Keratinocyte (primary cell): ENCODE results near the gene USF3. TPM values are rescaled to one million over a fixed set of nuclear protein-coding genes. Genes with fewer than 3 reads are reported as not detected.

ENCODE experiments used
- DNase-seq: peaks from one replicate; pipeline ENCODE4 v3.0.0-alpha.2; 2011; ENCODE audit warnings: low read depth, missing footprints, low spot score
- FAIRE-seq: peaks from 2 replicates; lab custom pipeline; 2011; peaks lifted over from hg19 to GRCh38; lab: Jason Lieb, UNC
- H2AFZ ChIP-seq: 2 replicates; pipeline ENCODE4 v1.6.0; 2012; ENCODE audit warnings: low read length, control low read depth, inconsistent platforms; ENCODE audit not compliant: control insufficient read depth
- H3K27ac ChIP-seq: 2 replicates; pipeline ENCODE4 v1.5.1; 2011; ENCODE audit warnings: low read length; ENCODE audit not compliant: control insufficient read depth, insufficient read depth
- H3K27me3 ChIP-seq: 3 replicates; pipeline ENCODE4 v1.6.0; 2011; ENCODE audit warnings: low read length; ENCODE audit not compliant: control insufficient read depth, insufficient read depth; ENCODE audit errors: extremely low read depth
- H3K36me3 ChIP-seq, 2 experiments: 2 replicates in 1 of 2; 3 replicates in 1 of 2; pipeline ENCODE4 v1.5.1; 2011; ENCODE audit warnings: low read length in 2 of 2, mild to moderate bottlenecking in 1 of 2; ENCODE audit not compliant: control insufficient read depth in 2 of 2, insufficient read depth in 2 of 2; ENCODE audit errors: extremely low read depth in 1 of 2
- H3K4me1 ChIP-seq: 3 replicates; pipeline ENCODE4 v1.5.1; 2011; ENCODE audit warnings: low read length; ENCODE audit not compliant: control insufficient read depth, insufficient read depth; ENCODE audit errors: extremely low read depth
- H3K4me2 ChIP-seq: 3 replicates; pipeline ENCODE4 v1.6.0; 2011; ENCODE audit warnings: low read depth, low read length; ENCODE audit not compliant: control insufficient read depth, insufficient read depth; ENCODE audit errors: extremely low read depth
- H3K4me3 ChIP-seq, 3 experiments: fragments of 200-600 bp in 1 of 3; sonication (generic) in 1 of 3; 2 replicates in 2 of 3; 3 replicates in 1 of 3; pipeline ENCODE4 v1.5.1; 2011 to 2016; ENCODE audit warnings: low read length in 3 of 3, mild to moderate bottlenecking in 3 of 3, control low read depth in 2 of 3, inconsistent platforms in 1 of 3, low read depth in 1 of 3, mixed read lengths in 1 of 3, mixed run types in 1 of 3, moderate library complexity in 1 of 3; ENCODE audit not compliant: control insufficient read depth in 2 of 3, insufficient read depth in 2 of 3; ENCODE audit errors: extremely low read depth in 1 of 3
- H3K79me2 ChIP-seq: 2 replicates; pipeline ENCODE4 v1.6.0; 2012; ENCODE audit warnings: low read length; ENCODE audit not compliant: control insufficient read depth, insufficient read depth
- H3K9ac ChIP-seq: 3 replicates; pipeline ENCODE4 v1.6.0; 2011; ENCODE audit warnings: low read length; ENCODE audit not compliant: control insufficient read depth, insufficient read depth; ENCODE audit errors: extremely low read depth
- H3K9me1 ChIP-seq: 3 replicates; pipeline ENCODE4 v1.6.0; 2011; ENCODE audit warnings: low read length; ENCODE audit not compliant: control insufficient read depth, insufficient read depth; ENCODE audit errors: extremely low read depth
- H3K9me3 ChIP-seq: 2 replicates; pipeline ENCODE4 v1.5.1; 2012; ENCODE audit warnings: low read depth, low read length; ENCODE audit not compliant: control insufficient read depth
- H4K20me1 ChIP-seq: 3 replicates; pipeline ENCODE4 v1.6.0; 2011; ENCODE audit warnings: low read length; ENCODE audit not compliant: control insufficient read depth, insufficient read depth; ENCODE audit errors: extremely low read depth
- EZH2 ChIP-seq: IDR thresholded peaks from one replicate; pipeline ENCODE4 v1.6.1; 2012; ENCODE audit warnings: inconsistent platforms, mild to moderate bottlenecking, low read length, moderate library complexity
- dilution Hi-C: fragments of 300-500 bp; cut with MboI; formaldehyde crosslinking; loops from one replicate; pipeline ENCODE4 v1.7.0; 2020; ENCODE audit warnings: low sequenced_read_pairs; ENCODE audit not compliant: extremely low pct_ligation_motif_present
- polyA plus RNA-seq, 5 experiments: library from polyadenylated mRNA; depleted of rRNA in 3 of 5; stranded (reverse) in 3 of 5; stranded (forward) in 1 of 5; unstranded in 1 of 5; fragments of >200 nt; gene quantifications; 1 replicate in 1 of 5; 2 replicates in 3 of 5; 3 replicates in 1 of 5; pipeline versions ENCODE4 v1.2.1 to v1.2.3, GENCODE V29; 2011 to 2012; ENCODE audit warnings: missing spikeins in 2 of 5, low read depth in 1 of 5, low replicate concordance in 1 of 5
- TF ChIP-seq, protein P1 (sequence below), 3 experiments: IDR thresholded peaks in 1 of 3; conservative IDR thresholded peaks in 1 of 3; optimal IDR thresholded peaks in 1 of 3; 2 replicates in 2 of 3; 3 replicates in 1 of 3; pipeline versions ENCODE3 to v1.5.1; 2011; ENCODE audit warnings: low read length in 3 of 3, mild to moderate bottlenecking in 3 of 3, moderate library complexity in 2 of 3, control low read depth in 1 of 3, inconsistent platforms in 1 of 3; ENCODE audit not compliant: insufficient read depth in 2 of 3; ENCODE audit errors: extremely low read depth in 1 of 3

Gene USF3
- polyA plus RNA-seq, 1 donor (not counting 4 experiments of a cell fraction or from before 2014, with no cell fraction given) = 8.8 TPM

GRCh38 chr3:113623811-113624210 lies 72.6 kb downstream of the USF3 start:
- no peak for DNase-seq
- no peak for FAIRE-seq
- Histone ChIP-seq H3K36me3 (no peaks in the 10 kb centered on the region), H3K79me2 (no peaks in the 10 kb centered on the region), H3K4me2 (no peak overlapping the region), H2AFZ (no peak overlapping the region), H3K27me3 (peaks cover 5% of the 10 kb centered on the region), H4K20me1 (no peaks in the 10 kb centered on the region), H3K4me3 (no peak overlapping the region), H3K4me1 (no peaks in the 10 kb centered on the region), H3K9ac (no peak overlapping the region), H3K9me3 (no peaks in the 10 kb centered on the region), H3K9me1 (no peaks in the 10 kb centered on the region), H3K27ac (no peak overlapping the region)
- dilution Hi-C loops = loop anchor here (25.0 kb wide), 1 partner anchor 137 kb away; no protein-coding TSS in a partner anchor
- TF ChIP-seq, protein P1, sequence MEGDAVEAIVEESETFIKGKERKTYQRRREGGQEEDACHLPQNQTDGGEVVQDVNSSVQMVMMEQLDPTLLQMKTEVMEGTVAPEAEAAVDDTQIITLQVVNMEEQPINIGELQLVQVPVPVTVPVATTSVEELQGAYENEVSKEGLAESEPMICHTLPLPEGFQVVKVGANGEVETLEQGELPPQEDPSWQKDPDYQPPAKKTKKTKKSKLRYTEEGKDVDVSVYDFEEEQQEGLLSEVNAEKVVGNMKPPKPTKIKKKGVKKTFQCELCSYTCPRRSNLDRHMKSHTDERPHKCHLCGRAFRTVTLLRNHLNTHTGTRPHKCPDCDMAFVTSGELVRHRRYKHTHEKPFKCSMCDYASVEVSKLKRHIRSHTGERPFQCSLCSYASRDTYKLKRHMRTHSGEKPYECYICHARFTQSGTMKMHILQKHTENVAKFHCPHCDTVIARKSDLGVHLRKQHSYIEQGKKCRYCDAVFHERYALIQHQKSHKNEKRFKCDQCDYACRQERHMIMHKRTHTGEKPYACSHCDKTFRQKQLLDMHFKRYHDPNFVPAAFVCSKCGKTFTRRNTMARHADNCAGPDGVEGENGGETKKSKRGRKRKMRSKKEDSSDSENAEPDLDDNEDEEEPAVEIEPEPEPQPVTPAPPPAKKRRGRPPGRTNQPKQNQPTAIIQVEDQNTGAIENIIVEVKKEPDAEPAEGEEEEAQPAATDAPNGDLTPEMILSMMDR (optimal IDR thresholded peaks at IDR 0.05 in 1 of 3, IDR thresholded peaks at IDR 0.05 in 1 of 3, conservative IDR thresholded peaks at IDR 0.05 in 1 of 3; ENCODE audit: extremely low read depth in 1 of 3, insufficient read depth in 2 of 3, low read length in 3 of 3) = no peak
- TF ChIP-seq EZH2 = no peak

DNA sequence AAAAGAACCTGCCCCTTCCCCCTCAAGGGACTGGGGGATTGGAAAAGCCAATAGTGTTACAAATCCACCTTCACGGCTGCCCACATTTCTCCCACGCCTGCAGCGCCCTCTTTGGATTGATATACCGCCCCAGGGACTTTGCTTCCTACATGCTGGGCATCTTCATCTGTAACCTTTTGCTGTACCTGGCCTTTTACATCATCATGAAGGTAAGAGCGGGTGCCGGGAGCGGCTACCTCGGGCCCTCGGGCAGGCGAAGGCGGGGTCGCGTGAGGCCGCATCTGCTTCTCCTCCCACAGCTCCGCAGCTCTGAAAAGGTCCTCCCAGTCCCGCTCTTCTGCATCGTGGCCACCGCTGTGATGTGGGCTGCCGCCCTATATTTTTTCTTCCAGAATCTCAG lies 73.1 kb downstream of the USF3 start:
- no peak for FAIRE-seq
- Histone ChIP-seq H4K20me1 (no peaks in the 10 kb centered on the region), H3K4me1 (no peaks in the 10 kb centered on the region), H3K27ac (no peak overlapping the region), H3K9me3 (no peaks in the 10 kb centered on the region), H3K9me1 (no peaks in the 10 kb centered on the region), H3K36me3 (no peaks in the 10 kb centered on the region), H3K79me2 (no peaks in the 10 kb centered on the region), H3K9ac (no peak overlapping the region), H3K27me3 (peaks cover 5% of the 10 kb centered on the region), H3K4me2 (no peak overlapping the region), H3K4me3 (no peak overlapping the region), H2AFZ (no peak overlapping the region)
- dilution Hi-C loops = loop anchor here (25.0 kb wide), 1 partner anchor 136 kb away; no protein-coding TSS in a partner anchor
- no peak for DNase-seq
- no peak for TF ChIP-seq EZH2
- TF ChIP-seq, protein P1 (optimal IDR thresholded peaks at IDR 0.05 in 1 of 3, IDR thresholded peaks at IDR 0.05 in 1 of 3, conservative IDR thresholded peaks at IDR 0.05 in 1 of 3; ENCODE audit: extremely low read depth in 1 of 3, insufficient read depth in 2 of 3, low read length in 3 of 3) = peak in 2 of 3 experiments; percentile 2 to 39
